GM19035 (cell line): ENCODE data around the gene CILP2.

Source experiments
- ATAC-seq: cut with Tn5 transposase; IDR thresholded peaks from one replicate; pipeline ENCODE4 v1.9.1; 2021; ENCODE audit not compliant: unreplicated experiment

CILP2 gene

GRCh38 chr19:19562665-19563347, 24.7 kb downstream of the CILP2 start:
- no peak for ATAC-seq

- no peak for ATAC-seq
Measured at GRCh38 chr19:19563348-19563848, 25.3 kb downstream of the CILP2 start.

- ATAC-seq, result no peak
Measured at GRCh38 chr19:19566306-19566705, 28.2 kb downstream of the CILP2 start.

- ATAC-seq, result no peak
Measured at GRCh38 chr19:19567391-19567790, 29.3 kb downstream of the CILP2 start.

GRCh38 chr19:19568802-19569756, 31.0 kb downstream of the CILP2 start:
- ATAC-seq, result no peak

GRCh38 chr19:19570571-19570970, 32.5 kb downstream of the CILP2 start:
- ATAC-seq, result no peak

- ATAC-seq, result no peak
Measured at GRCh38 chr19:19571071-19571786, 33.2 kb downstream of the CILP2 start.

GRCh38 chr19:19575411-19575810, 37.3 kb downstream of the CILP2 start:
- ATAC-seq, result no peak

- ATAC-seq, result no peak
Measured at GRCh38 chr19:19578252-19578651, 40.2 kb downstream of the CILP2 start.

GRCh38 chr19:19579533-19580361, 41.7 kb downstream of the CILP2 start:
- no peak for ATAC-seq

- no peak for ATAC-seq
Measured at GRCh38 chr19:19580418-19580817, 42.4 kb downstream of the CILP2 start.

GRCh38 chr19:19581391-19581790, 43.3 kb downstream of the CILP2 start:
- ATAC-seq, result no peak

GRCh38 chr19:19582471-19582870, 44.4 kb downstream of the CILP2 start:
- ATAC-seq, result no peak

GRCh38 chr19:19584356-19584755, 46.3 kb downstream of the CILP2 start:
- no peak for ATAC-seq

- ATAC-seq, result no peak
Measured at GRCh38 chr19:19587771-19588170, 49.7 kb downstream of the CILP2 start.

- no peak for ATAC-seq
Measured at GRCh38 chr19:19588546-19588945, 50.5 kb downstream of the CILP2 start.

GRCh38 chr19:19591133-19591825, 53.2 kb downstream of the CILP2 start:
- peak; percentile 62 for ATAC-seq

GRCh38 chr19:19592690-19593089, 54.6 kb downstream of the CILP2 start:
- no peak for ATAC-seq

GRCh38 chr19:19594381-19594780, 56.3 kb downstream of the CILP2 start:
- no peak for ATAC-seq

GRCh38 chr19:19595171-19595701, 57.2 kb downstream of the CILP2 start:
- no peak for ATAC-seq
